Transverse colon (tissue), 4 donors: ENCODE results near the gene CTBP1. TPM values are rescaled to one million over a fixed set of nuclear protein-coding genes. Genes with fewer than 3 reads are reported as not detected.

Experiments
- DNase-seq: peaks from one replicate; pipeline ENCODE4 v3.0.0-alpha.2; 2019
- H3K27ac ChIP-seq, 4 donors: fragments of 200-600 bp; sonication (generic); 2 replicates each; pipeline ENCODE4 v1.5.1; 2016 to 2018; ENCODE audit warnings: inconsistent platforms in 4 of 4
- H3K27me3 ChIP-seq: fragments of 200-600 bp; sonication (generic); 2 replicates; pipeline ENCODE4 v1.5.1; 2017; ENCODE audit warnings: inconsistent platforms
- H3K36me3 ChIP-seq, 4 donors: fragments of 200-600 bp; sonication (generic); 2 replicates each; pipeline ENCODE4 v1.5.1; 2017 to 2019; ENCODE audit warnings: inconsistent platforms in 4 of 4
- H3K4me1 ChIP-seq, 4 donors: fragments of 200-600 bp; sonication (generic); 2 replicates each; pipeline ENCODE4 v1.5.1; 2017 to 2020; ENCODE audit warnings: inconsistent platforms in 4 of 4
- H3K4me3 ChIP-seq, 4 donors: fragments of 200-600 bp; sonication (generic); 1 replicate in 1 of 4; 2 replicates in 3 of 4; pipeline versions ENCODE4 v1.5.1 to v1.6.1; 2017 to 2019; ENCODE audit warnings: inconsistent platforms in 4 of 4
- H3K9me3 ChIP-seq, 2 donors: fragments of 200-600 bp; sonication (generic); 2 replicates each; pipeline ENCODE4 v1.5.1; 2017 to 2019; ENCODE audit warnings: inconsistent platforms in 2 of 2
- CTCF ChIP-seq, 5 experiments: fragments of 200-600 bp in 3 of 5; fragments of 450-650 bp in 2 of 5; sonication (generic) in 3 of 5; IDR thresholded peaks; 1 replicate in 2 of 5; 2 replicates in 3 of 5; pipeline ENCODE4 v1.5.1; 2016 to 2017; ENCODE audit warnings: antibody characterized with exemption in 5 of 5, inconsistent platforms in 3 of 5, mild to moderate bottlenecking in 2 of 5, moderate library complexity in 1 of 5
- EP300 ChIP-seq: sonication (generic); formaldehyde crosslinking; IDR thresholded peaks from one replicate; pipeline ENCODE4 v1.6.1; 2017; ENCODE audit warnings: antibody characterized with exemption, low read depth
- POLR2A ChIP-seq: fragments of 450-650 bp; IDR thresholded peaks from one replicate; pipeline ENCODE4 v1.6.1; 2016; ENCODE audit warnings: antibody characterized with exemption, mild to moderate bottlenecking, moderate library complexity
- POLR2AphosphoS5 ChIP-seq, 3 donors: sonication (generic); formaldehyde crosslinking; IDR thresholded peaks; one replicate each; pipeline ENCODE4 v1.6.1; 2016; ENCODE audit warnings: antibody characterized with exemption in 3 of 3
- WGBS, 2 donors: methylation state at CpG; one replicate each; pipeline ENCODE4 v1.1.5; 2018; ENCODE audit warnings: low coverage in 1 of 2; 5-methylcytosine and 5-hydroxymethylcytosine counted together
- in situ Hi-C, 4 donors: fragments of 200-750 bp; cut with MboI; loops; one replicate each; pipeline versions ENCODE4 v1.15.0 to v1.15.1; 2017; ENCODE audit warnings: low sequenced_read_pairs in 3 of 4, low pct_ligation_motif_present in 1 of 4, low pct_unique_long_range_greater_than_20kb in 1 of 4
- intact Hi-C: fragments of 100-400 bp; cut with DNase I; formaldehyde crosslinking; loops from one replicate; pipeline ENCODE4 v1.15.1; 2023; ENCODE audit warnings: low total_unique reads
- total RNA-seq, 4 donors: library from RNA; depleted of rRNA; stranded (reverse); fragments of >200 nt; gene quantifications; one replicate each; pipeline ENCODE4 v1.1.0, GENCODE V29; 2016

CTBP1 gene
- total RNA-seq, 4 donors from 2014 or later: 183 to 457 (median 243) TPM

- Histone ChIP-seq H3K4me3 (no peak overlapping the region), H3K36me3 (peaks cover 0 to 10% (median 0%) of the 10 kb centered on the region in 4 donors)
- intact Hi-C loops: no loop called here
Measured at GRCh38 chr4:1243451-1244080, 5.4 kb downstream of the CTBP1 start.

GRCh38 chr4:1242506-1243450, 6.2 kb downstream of the CTBP1 start:
- peak; percentile 4 for DNase-seq
- Histone ChIP-seq H3K4me3 (no peak overlapping the region), H3K4me1 (peaks cover 57 to 69% (median 62%) of the 10 kb centered on the region in 4 donors), H3K9me3 (no peaks in the 10 kb centered on the region), H3K27ac (no peak overlapping the region), H3K27me3 (no peaks in the 10 kb centered on the region), H3K36me3 (peaks cover 0 to 15% (median 0%) of the 10 kb centered on the region in 4 donors)
- TF ChIP-seq EP300: no peak
- no peak for TF ChIP-seq POLR2A
- TF ChIP-seq POLR2AphosphoS5 (IDR thresholded peaks at IDR 0.05): no peak
- no peak for TF ChIP-seq CTCF (IDR thresholded peaks at IDR 0.05)
- intact Hi-C loops: no loop called here
- in situ Hi-C loops: no loop called here
- 92% methylated on average over 30 of the region's 30 CpGs; no CpG with 5 or more reads in 1 of the 2 donors for WGBS, 2 donors

More at GRCh38 chr4:1243451-1244080, 5.4 kb downstream of the CTBP1 start:
- Histone ChIP-seq H3K27ac (no peak overlapping the region), H3K27me3 (no peaks in the 10 kb centered on the region), H3K9me3 (no peaks in the 10 kb centered on the region), H3K4me1 (peaks cover 57 to 69% (median 62%) of the 10 kb centered on the region in 4 donors)
- in situ Hi-C loops: no loop called here
- 79% methylated on average over 15 of the region's 15 CpGs; no CpG with 5 or more reads in 1 of the 2 donors for WGBS, 2 donors
- DNase-seq: peak; percentile 11
- TF ChIP-seq EP300 (no peak), CTCF (IDR thresholded peaks at IDR 0.05) (no peak), POLR2AphosphoS5 (IDR thresholded peaks at IDR 0.05) (no peak), POLR2A (no peak)

GRCh38 chr4:1241936-1242505, 6.9 kb downstream of the CTBP1 start:
- no peak overlapping the region for H3K4me3 ChIP-seq
- intact Hi-C loops (no loop called here), in situ Hi-C loops (no loop called here)
- H3K27me3 ChIP-seq: no peaks in the 10 kb centered on the region
- no peaks in the 10 kb centered on the region for H3K9me3 ChIP-seq
- H3K27ac ChIP-seq: peak overlapping the region in 2 of 4 donors; percentile 41 to 53
- 76% methylated on average over 24 of the region's 24 CpGs; no CpG with 5 or more reads in 1 of the 2 donors for whole genome bisulfite sequencing, 2 donors
- peak; percentile 6 for DNase-seq
- H3K36me3 ChIP-seq: peaks cover 0 to 17% (median 0%) of the 10 kb centered on the region in 4 donors
- TF ChIP-seq CTCF (IDR thresholded peaks at IDR 0.05) (no peak), EP300 (no peak), POLR2A (no peak), POLR2AphosphoS5 (IDR thresholded peaks at IDR 0.05) (no peak)
- H3K4me1 ChIP-seq: peaks cover 55 to 61% (median 58%) of the 10 kb centered on the region in 4 donors

- Histone ChIP-seq H3K9me3 (no peaks in the 10 kb centered on the region), H3K27me3 (no peaks in the 10 kb centered on the region), H3K4me3 (no peak overlapping the region), H3K36me3 (peaks cover 0 to 20% (median 0%) of the 10 kb centered on the region in 4 donors), H3K27ac (peak overlapping the region in 3 of 4 donors; percentile 7 to 53 (median 41)), H3K4me1 (peaks cover 49 to 56% (median 52%) of the 10 kb centered on the region in 4 donors)
- TF ChIP-seq POLR2A (no peak), CTCF (IDR thresholded peaks at IDR 0.05) (no peak), POLR2AphosphoS5 (IDR thresholded peaks at IDR 0.05) (no peak), EP300 (no peak)
- WGBS, 2 donors: 61 to 73% methylated on average over 3 to 21 of the region's 21 CpGs
- peak; percentile 40 for DNase-seq
- intact Hi-C loops: no loop called here
- in situ Hi-C loops: no loop called here
Measured at GRCh38 chr4:1241466-1241935, 7.4 kb downstream of the CTBP1 start.
